Adipocyte (in vitro differentiated cells): ENCODE results near the gene RPS25.
A peak's percentile ranks its signal among the peaks of the same experiment; 100 is the strongest.
"Not testable (repeated sequence)": the region's sequence is repeated elsewhere in the genome, so short reads cannot be mapped to it uniquely, and the experiment has no call there.

Experiments
- DNase-seq: peaks from one replicate; pipeline ENCODE4 v3.0.0-alpha.2; 2015; ENCODE audit warnings: low read depth
- H3K27me3 ChIP-seq: replicated peaks from 2 replicates; pipeline ENCODE4 v1.7.0; 2013; ENCODE audit warnings: mild to moderate bottlenecking, low read length, moderate library complexity; ENCODE audit not compliant: control insufficient read depth, insufficient read depth
- H3K36me3 ChIP-seq: 2 replicates; pipeline ENCODE4 v1.7.0; 2013; ENCODE audit warnings: low read length, mild to moderate bottlenecking, moderate library complexity; ENCODE audit not compliant: control insufficient read depth, insufficient read depth, severe bottlenecking
- H3K4me1 ChIP-seq: 2 replicates; pipeline ENCODE4 v1.7.0; 2013; ENCODE audit warnings: mild to moderate bottlenecking, low read length, moderate library complexity; ENCODE audit not compliant: control insufficient read depth, insufficient read depth
- H3K4me3 ChIP-seq: 2 replicates; pipeline ENCODE4 v1.7.0; 2013; ENCODE audit warnings: mild to moderate bottlenecking, low read length, moderate library complexity
- H3K9ac ChIP-seq: 2 replicates; pipeline ENCODE4 v1.7.0; 2013; ENCODE audit warnings: mild to moderate bottlenecking, low read length, moderate library complexity
- H3K9me3 ChIP-seq: 2 replicates; pipeline ENCODE4 v1.7.0; 2013; ENCODE audit warnings: mild to moderate bottlenecking, low read length, moderate library complexity; ENCODE audit not compliant: control insufficient read depth

Gene RPS25

DNA sequence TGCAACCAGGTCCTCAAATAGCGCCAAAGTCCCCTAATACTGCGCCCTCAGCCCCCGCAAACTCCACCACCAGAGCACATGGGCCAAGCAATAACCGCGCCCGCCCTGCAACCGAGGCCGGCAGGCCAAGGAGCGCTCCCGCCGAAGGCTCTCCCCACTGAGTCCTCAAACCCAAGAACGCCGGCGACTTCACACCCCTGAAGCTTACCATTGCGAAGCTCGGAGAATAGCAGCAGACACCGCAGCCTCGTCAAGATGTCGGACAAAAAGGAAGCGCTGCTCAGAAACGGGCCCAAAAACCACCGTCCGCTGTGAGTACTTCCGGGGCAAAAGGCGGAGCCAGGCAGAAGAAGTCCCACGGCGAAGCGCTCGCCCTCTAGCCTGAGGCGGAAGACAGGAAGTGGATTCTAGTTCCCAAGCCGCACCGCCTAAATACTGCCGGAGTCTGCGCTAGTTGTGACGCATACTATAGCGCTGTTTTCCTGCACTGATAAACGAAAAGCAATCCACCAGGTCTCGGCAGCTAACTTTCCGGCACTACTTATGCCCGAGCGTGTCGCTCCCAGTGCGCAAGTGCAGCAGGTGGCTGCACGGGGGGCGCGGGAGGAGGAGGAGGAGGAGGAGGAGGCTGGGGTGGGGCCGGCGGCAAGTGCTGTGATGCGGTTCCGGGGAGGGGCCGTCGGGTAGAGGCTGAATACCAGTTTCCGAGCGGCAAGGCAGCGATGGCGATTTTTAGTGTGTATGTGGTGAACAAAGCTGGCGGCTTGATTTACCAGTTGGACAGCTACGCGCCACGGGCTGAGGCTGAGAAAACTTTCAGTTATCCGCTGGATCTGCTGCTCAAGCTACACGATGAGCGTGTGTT lies at the start of gene RPS25, which contains the start of gene TRAPPC4:
RPS25 (minus strand) TSS at position 270 of the 865 bp plus-strand sequence; CDS start at position 211, 59 bp downstream.
TRAPPC4 (plus strand) TSS at position 693 of the 865 bp plus-strand sequence; CDS start at position 723, 30 bp downstream.
- H3K9ac ChIP-seq, result peak within 1 kb of the TSS; percentile 96
- peaks cover 31% of the 10 kb centered on the region for H3K4me1 ChIP-seq
- peak within 1 kb of the TSS; percentile 92 for H3K4me3 ChIP-seq
- no peaks in the 10 kb centered on the region for H3K27me3 ChIP-seq
- DNase-seq, result peak; percentile 98
- no peaks in the 10 kb centered on the region for H3K9me3 ChIP-seq
- H3K36me3 ChIP-seq, result peaks cover 45% of the 10 kb centered on the region

DNA sequence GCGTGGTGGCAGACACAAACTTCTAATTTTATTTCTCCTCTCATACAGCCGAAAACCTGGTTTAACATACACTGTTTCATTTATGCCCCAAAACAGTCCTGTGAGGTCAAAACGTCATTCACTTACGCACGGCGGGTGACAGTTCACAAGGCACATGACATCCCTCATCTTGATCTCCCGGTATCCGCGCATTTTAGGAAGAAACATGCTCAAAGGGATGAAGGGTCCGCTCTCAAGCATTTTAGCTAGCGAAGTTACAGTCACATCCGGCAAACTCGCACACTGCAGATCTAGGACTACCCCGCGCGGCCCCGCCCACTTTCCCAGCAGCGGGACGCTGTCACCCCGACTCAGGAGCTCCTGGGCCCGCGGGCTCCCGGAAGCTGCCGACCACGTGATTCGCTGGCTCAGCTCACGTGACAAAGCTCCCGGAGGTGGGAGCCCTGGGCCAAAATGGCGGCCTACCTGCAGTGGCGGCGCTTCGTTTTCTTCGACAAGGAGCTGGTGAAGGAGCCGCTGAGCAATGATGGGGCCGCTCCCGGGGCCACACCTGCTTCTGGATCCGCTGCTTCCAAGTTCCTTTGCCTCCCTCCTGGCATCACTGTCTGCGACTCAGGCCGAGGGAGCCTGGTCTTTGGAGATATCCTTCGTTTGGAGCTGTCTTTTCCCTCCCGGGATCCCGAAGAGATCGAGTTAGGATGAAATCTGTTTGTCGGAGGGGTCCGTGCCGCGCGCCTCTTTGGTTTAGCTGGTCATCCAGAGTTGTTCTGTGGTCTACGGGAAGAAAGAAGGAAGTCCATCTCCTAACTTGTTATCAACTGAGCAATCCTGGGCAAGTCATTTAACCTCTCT lies 49.5 kb upstream of the RPS25 start, which contains the start of gene VPS11:
VPS11 (plus strand) TSS at position 448 of the 852 bp plus-strand sequence; CDS start at position 454, 6 bp downstream.
- H3K9ac ChIP-seq, result peak within 1 kb of the TSS; percentile 97
- peaks cover 24% of the 10 kb centered on the region for H3K36me3 ChIP-seq
- peak within 1 kb of the TSS; percentile 98 for H3K4me3 ChIP-seq
- H3K4me1 ChIP-seq, result peaks cover 12% of the 10 kb centered on the region
- DNase-seq, result peak; percentile 99
- no peaks in the 10 kb centered on the region for H3K9me3 ChIP-seq
- no peaks in the 10 kb centered on the region for H3K27me3 ChIP-seq

DNA sequence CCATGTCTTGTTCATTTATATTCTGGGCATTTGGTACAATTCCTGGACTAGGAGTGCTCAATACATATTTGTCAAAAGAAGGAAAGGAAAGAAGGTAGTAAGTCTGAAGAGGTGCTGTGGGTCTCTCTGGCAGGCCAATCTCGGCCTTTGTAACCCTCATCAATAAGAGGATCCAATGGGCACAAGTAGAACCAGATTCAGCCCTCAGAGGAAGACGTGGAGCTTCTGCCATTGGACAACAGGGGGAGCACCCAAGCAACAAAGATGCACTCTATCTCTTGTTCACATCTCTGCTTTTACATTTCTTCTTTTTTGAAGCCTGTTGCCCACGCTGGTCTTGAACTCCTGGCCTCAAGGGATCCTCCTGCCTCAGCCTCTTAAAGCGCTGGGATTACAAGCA lies 47.2 kb upstream of the RPS25 start:
- DNase-seq, result peak; percentile 43

DNA sequence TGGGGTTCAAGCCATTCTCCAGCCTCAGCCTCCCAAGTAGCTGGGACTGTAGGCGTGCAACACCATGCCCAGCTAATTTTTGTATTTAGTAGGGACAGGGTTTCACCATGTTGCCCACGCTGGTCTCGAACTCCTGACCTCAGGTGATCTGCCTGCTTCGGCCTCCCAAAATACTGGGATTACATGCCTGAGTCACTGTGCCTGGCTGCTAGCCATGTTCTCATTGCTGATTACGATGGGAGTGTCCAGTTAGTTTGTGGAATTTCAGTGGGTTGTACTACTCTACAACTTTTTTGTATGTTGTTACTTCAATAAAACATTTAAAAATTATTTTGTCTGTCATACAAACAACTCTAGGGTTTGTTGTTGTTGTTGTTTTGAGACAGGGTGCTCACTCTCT lies 44.6 kb upstream of the RPS25 start:
- H3K9me3 ChIP-seq, result no peaks in the 10 kb centered on the region
- peak; percentile 69 for DNase-seq
- peaks cover 13% of the 10 kb centered on the region for H3K4me1 ChIP-seq
- no peak overlapping the region for H3K9ac ChIP-seq
- no peak overlapping the region for H3K4me3 ChIP-seq
- no peaks in the 10 kb centered on the region for H3K27me3 ChIP-seq
- no peaks in the 10 kb centered on the region for H3K36me3 ChIP-seq

More for the DNA sequence above, 47.2 kb upstream of the RPS25 start:
- H3K27me3 ChIP-seq, result no peaks in the 10 kb centered on the region
- H3K4me3 ChIP-seq, result no peak overlapping the region
- H3K9ac ChIP-seq, result no peak overlapping the region
- no peaks in the 10 kb centered on the region for H3K9me3 ChIP-seq
- H3K36me3 ChIP-seq, result peaks cover 5% of the 10 kb centered on the region
- H3K4me1 ChIP-seq, result peaks cover 14% of the 10 kb centered on the region

DNA sequence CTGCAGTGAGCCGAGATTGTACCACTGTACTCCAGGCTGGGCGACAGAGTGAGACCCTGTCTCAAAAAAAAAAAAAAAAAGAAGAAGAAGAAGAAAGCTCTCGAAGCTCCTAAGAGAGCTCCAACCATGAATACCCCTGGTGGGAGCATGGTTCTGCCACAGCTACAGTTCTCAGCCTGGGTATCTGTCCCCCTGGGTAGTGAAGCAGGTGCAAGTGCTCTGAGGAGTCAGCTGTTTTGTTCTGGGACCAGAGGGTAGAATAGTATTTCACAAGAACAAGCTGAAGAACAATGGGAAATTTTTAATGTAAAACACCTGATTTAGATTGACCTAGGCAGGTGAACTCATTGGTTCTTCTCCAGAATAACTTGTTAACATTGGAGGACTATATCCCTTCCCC lies 43.1 kb upstream of the RPS25 start:
- H3K36me3 ChIP-seq, result no peaks in the 10 kb centered on the region
- H3K4me1 ChIP-seq, result peaks cover 13% of the 10 kb centered on the region
- H3K27me3 ChIP-seq, result no peaks in the 10 kb centered on the region
- H3K4me3 ChIP-seq, result no peak overlapping the region
- H3K9me3 ChIP-seq, result no peaks in the 10 kb centered on the region
- DNase-seq, result no peak
- no peak overlapping the region for H3K9ac ChIP-seq

DNA sequence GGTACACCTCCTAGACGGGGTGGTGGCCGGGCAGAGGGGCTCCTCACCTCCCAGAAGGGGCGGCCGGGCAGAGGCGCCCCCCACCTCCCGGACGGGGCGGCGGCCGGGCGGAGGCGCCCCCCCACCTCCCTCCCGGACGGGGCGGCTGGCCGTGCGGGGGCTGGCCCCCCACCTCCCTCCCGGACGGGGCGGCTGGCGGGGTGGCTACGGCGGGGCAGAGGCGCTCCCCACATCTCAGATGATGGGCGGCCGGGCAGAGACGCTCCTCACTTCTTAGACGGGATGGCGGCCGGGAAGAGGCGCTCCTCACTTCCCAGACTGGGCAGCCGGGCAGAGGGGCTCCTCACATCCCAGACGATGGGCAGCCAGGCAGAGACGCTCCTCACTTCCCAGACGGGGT lies 41.0 kb upstream of the RPS25 start:
- not testable (repeated sequence) for H3K27me3 ChIP-seq, H3K4me3 ChIP-seq, DNase-seq, H3K9ac ChIP-seq, H3K9me3 ChIP-seq
- H3K36me3 ChIP-seq, result peaks cover 12% of the 10 kb centered on the region
- peaks cover 22% of the 10 kb centered on the region for H3K4me1 ChIP-seq

DNA sequence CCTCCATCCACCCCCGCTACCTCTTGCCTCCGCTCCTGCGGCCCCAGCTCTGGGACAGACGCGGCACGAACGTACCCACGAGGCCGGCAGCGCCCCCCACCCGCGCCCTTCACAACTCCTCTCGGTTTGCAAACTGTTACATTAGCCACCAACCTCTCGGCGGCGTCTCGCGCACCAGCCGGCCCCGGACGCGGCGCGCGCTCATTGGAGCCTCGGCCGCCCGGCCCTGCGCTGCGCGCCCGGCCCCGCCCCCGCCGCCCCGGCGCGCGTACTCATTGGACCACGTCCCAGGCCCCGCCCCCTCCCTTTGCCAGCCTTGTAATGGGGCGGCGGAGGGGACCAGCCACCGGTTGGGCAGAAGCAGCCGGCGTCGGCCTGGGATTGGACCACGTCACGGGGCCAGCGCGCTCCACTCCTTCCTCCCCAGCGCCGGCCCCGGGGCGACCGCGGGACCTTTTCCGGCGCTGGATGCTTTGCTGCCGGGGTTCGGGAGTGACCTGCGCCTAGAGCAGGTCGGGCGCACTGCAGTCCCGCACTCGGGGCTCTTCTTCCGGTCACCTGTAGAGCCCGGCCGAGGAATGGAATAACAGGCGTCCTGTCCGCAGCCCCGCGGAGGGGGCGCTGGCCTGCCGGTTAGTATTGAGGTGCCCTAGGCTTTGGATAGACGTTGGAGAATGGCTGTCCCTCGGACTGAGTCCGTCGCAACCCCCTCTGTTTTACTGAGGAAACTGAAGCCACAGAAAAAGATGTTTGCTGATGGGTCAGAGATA lies 39.0 kb upstream of the RPS25 start, which contains the start of gene HYOU1:
HYOU1 (minus strand) TSS at position 206 of the 770 bp plus-strand sequence. CDS start 1,045 bp downstream, outside the sequence.
- Histone ChIP-seq H3K4me1 (peaks cover 13% of the 10 kb centered on the region), H3K4me3 (peak within 1 kb of the TSS; percentile 90), H3K36me3 (peaks cover 31% of the 10 kb centered on the region), H3K9me3 (no peaks in the 10 kb centered on the region), H3K27me3 (no peaks in the 10 kb centered on the region), H3K9ac (peak within 1 kb of the TSS; percentile 90)
- DNase-seq, result peak; percentile 99

DNA sequence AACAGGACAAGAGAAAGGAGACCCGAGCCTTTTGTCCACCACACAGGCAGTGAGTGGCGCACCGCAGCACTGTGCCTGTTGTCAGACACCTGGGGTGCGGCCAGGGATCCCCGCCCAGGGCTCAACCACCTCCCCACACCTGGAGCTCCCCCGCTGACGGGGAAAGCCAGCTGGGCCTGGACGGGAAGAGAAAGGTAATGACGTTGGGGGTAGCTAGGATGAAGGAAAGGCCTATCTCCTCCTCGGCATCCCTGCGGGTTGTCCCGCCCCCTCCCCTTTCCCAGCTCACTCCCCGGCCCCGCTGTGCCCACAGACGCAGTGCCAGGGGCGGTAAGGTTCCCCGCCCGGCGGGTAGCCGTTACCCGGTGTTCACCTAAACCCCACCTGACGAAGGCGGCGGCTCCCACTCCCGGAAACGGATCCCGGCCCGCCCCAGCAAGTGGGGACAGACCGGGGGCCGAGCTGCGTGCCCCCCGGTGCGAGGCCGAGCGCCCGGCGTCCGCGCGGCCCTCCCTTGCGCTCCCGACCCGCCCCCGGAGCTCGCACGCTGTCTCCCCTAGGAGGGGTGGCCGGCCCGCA lies 38.4 kb upstream of the RPS25 start:
- Histone ChIP-seq H3K9me3 (no peaks in the 10 kb centered on the region), H3K27me3 (no peaks in the 10 kb centered on the region), H3K4me3 (peak overlapping the region; percentile 90), H3K4me1 (peaks cover 13% of the 10 kb centered on the region), H3K9ac (peak overlapping the region; percentile 90), H3K36me3 (peaks cover 38% of the 10 kb centered on the region)
- peak; percentile 50 for DNase-seq

DNA sequence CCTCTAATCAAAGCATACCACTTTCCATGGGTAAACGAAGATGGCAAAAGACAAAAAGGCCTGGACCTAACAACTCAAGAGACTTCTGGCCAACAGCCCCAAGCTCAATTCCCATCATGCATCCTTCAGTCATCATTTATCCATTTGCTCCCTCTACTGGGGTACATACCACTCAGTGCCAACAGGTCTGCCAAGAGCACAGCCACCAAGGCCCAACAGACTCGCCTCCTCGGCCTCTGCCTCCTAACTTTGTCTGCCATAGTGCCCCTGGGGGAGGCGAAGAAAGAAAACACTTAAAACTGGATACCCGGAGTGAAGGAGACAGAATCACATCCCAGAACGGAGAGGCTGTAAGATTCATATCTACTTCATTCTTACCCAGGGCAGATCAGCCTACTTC lies 37.8 kb upstream of the RPS25 start:
- no peaks in the 10 kb centered on the region for H3K27me3 ChIP-seq
- DNase-seq, result peak; percentile 54
- no peaks in the 10 kb centered on the region for H3K9me3 ChIP-seq

DNA sequence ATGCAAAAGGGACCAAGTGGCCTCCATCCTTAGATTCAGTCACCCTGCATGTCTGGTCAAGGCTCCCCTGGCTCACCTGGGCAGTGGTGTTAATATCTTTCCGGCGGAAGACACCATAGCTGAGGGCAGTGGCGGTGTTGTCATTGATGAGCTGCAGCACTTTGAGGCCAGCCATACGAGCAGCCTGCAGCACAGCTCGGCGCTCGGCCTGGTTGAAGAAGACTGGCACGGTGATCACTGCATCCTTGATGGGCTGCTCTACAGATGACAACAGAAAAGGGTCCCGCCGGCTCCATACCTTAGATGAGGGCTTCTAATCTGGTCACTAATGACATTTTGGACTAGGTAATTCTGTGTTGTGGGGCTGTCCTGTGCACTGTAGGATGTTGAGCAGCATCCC lies 36.3 kb upstream of the RPS25 start:
- H3K9me3 ChIP-seq, result no peaks in the 10 kb centered on the region
- no peak for DNase-seq
- peaks cover 13% of the 10 kb centered on the region for H3K4me1 ChIP-seq
- H3K4me3 ChIP-seq, result no peak overlapping the region
- no peak overlapping the region for H3K9ac ChIP-seq
- H3K27me3 ChIP-seq, result no peaks in the 10 kb centered on the region
- H3K36me3 ChIP-seq, result peaks cover 56% of the 10 kb centered on the region

More for the DNA sequence above, 37.8 kb upstream of the RPS25 start:
- H3K36me3 ChIP-seq, result peaks cover 44% of the 10 kb centered on the region
- H3K9ac ChIP-seq, result peak overlapping the region; percentile 90
- H3K4me3 ChIP-seq, result peak overlapping the region; percentile 90
- H3K4me1 ChIP-seq, result peaks cover 13% of the 10 kb centered on the region
